ENCODE data around the gene CHDH. TPM values are rescaled to one million over a fixed set of nuclear protein-coding genes. Genes with fewer than 3 reads are reported as not detected.

Gene CHDH
- polyA plus RNA-seq, 3 donors: not detected

- Mint-ChIP-seq H3K9me3 (peaks cover 0 to 1% (median 0%) of the 10 kb centered on the region in 7 donors), H3K4me1 (no peaks in the 10 kb centered on the region), H3K27ac (no peak overlapping the region), H3K27me3 (ENCODE audit: low read depth in 3 of 3) (peaks cover 6 to 27% (median 16%) of the 10 kb centered on the region in 3 donors), H3K36me3 (no peaks in the 10 kb centered on the region), H3K4me3 (no peak overlapping the region)
- intact Hi-C loops (cut with micrococcal nuclease): no loop called here
- Histone ChIP-seq H3K4me3 (replicated peaks in 1 of 3; ENCODE audit: low read depth in 2 of 3, low read length in 3 of 3) (no peak overlapping the region), H3K36me3 (replicated peaks in 1 of 2; ENCODE audit: control insufficient read depth in 1 of 2, insufficient read depth in 2 of 2, low read length in 2 of 2) (no peaks in the 10 kb centered on the region), H3K9me3 (replicated peaks in 1 of 2; ENCODE audit: control insufficient read depth in 1 of 2, insufficient read depth in 1 of 2, low read length in 2 of 2) (no peaks in the 10 kb centered on the region), H3K79me2 (ENCODE audit: insufficient read depth, low read length) (no peaks in the 10 kb centered on the region), H3K4me2 (replicated peaks; ENCODE audit: extremely low read depth, low read length, poor library complexity, severe bottlenecking) (no peak overlapping the region), H4K20me1 (ENCODE audit: insufficient read depth, low read length) (no peaks in the 10 kb centered on the region), H3K27me3 (ENCODE audit: control insufficient read depth in 2 of 2, insufficient read depth in 2 of 2, low read length in 2 of 2) (peaks cover 0 to 8% of the 10 kb centered on the region in 2 donors), H3K9ac (ENCODE audit: insufficient read depth, low read length, poor library complexity, severe bottlenecking) (no peak overlapping the region), H2AFZ (ENCODE audit: insufficient read depth, low read depth, low read length, poor library complexity, severe bottlenecking) (no peak overlapping the region), H3K4me1 (ENCODE audit: control insufficient read depth in 1 of 2, insufficient read depth in 2 of 2, low read length in 2 of 2) (no peaks in the 10 kb centered on the region), H3K27ac (ENCODE audit: low read depth in 1 of 2, low read length in 2 of 2) (no peak overlapping the region)
- 65% methylated on average over 17 of the region's 17 CpGs for WGBS (ENCODE audit: insufficient coverage)
- TF ChIP-seq CTCF (IDR thresholded peaks at IDR 0.05): no peak
- no peak for DNase-seq
These were observed 28.4 kb downstream of the CHDH start for GRCh38 chr3:53817809-53818208.

GRCh38 chr3:53817211-53817610, 29.0 kb downstream of the CHDH start:
- H3K27ac ChIP-seq (ENCODE audit: low read depth in 1 of 2, low read length in 2 of 2): no peak overlapping the region
- H3K4me3 ChIP-seq (replicated peaks in 1 of 3; ENCODE audit: low read depth in 2 of 3, low read length in 3 of 3): no peak overlapping the region
- H3K4me1 Mint-ChIP-seq: no peaks in the 10 kb centered on the region
- H4K20me1 ChIP-seq (ENCODE audit: insufficient read depth, low read length): no peaks in the 10 kb centered on the region
- H3K9me3 ChIP-seq (replicated peaks in 1 of 2; ENCODE audit: control insufficient read depth in 1 of 2, insufficient read depth in 1 of 2, low read length in 2 of 2): no peaks in the 10 kb centered on the region
- peaks cover 0 to 8% of the 10 kb centered on the region in 2 donors for H3K27me3 ChIP-seq (ENCODE audit: control insufficient read depth in 2 of 2, insufficient read depth in 2 of 2, low read length in 2 of 2)
- H3K36me3 Mint-ChIP-seq: no peaks in the 10 kb centered on the region
- no peak for TF ChIP-seq CTCF (IDR thresholded peaks at IDR 0.05)
- H3K4me2 ChIP-seq (replicated peaks; ENCODE audit: extremely low read depth, low read length, poor library complexity, severe bottlenecking): no peak overlapping the region
- no peak overlapping the region for H3K4me3 Mint-ChIP-seq
- H3K79me2 ChIP-seq (ENCODE audit: insufficient read depth, low read length): no peaks in the 10 kb centered on the region
- H3K27me3 Mint-ChIP-seq (ENCODE audit: low read depth in 3 of 3): peaks cover 6 to 27% (median 16%) of the 10 kb centered on the region in 3 donors
- H3K4me1 ChIP-seq (ENCODE audit: control insufficient read depth in 1 of 2, insufficient read depth in 2 of 2, low read length in 2 of 2): no peaks in the 10 kb centered on the region
- no peak overlapping the region for H3K27ac Mint-ChIP-seq
- DNase-seq: no peak
- no peak overlapping the region for H2AFZ ChIP-seq (ENCODE audit: insufficient read depth, low read depth, low read length, poor library complexity, severe bottlenecking)
- H3K36me3 ChIP-seq (replicated peaks in 1 of 2; ENCODE audit: control insufficient read depth in 1 of 2, insufficient read depth in 2 of 2, low read length in 2 of 2): no peaks in the 10 kb centered on the region
- H3K9me3 Mint-ChIP-seq: peaks cover 0 to 1% (median 0%) of the 10 kb centered on the region in 7 donors
- intact Hi-C loops (cut with micrococcal nuclease): no loop called here
- 64% methylated on average over 4 of the region's 6 CpGs for WGBS (ENCODE audit: insufficient coverage)
- H3K9ac ChIP-seq (ENCODE audit: insufficient read depth, low read length, poor library complexity, severe bottlenecking): no peak overlapping the region
